HepG2 (cell line): ENCODE measurements around the gene MFAP4.

ENCODE experiments used
- AFF4 ChIP-seq: sonication (generic); formaldehyde crosslinking; IDR thresholded peaks from 2 replicates; pipeline ENCODE4 v1.4.0; 2020; ENCODE audit warnings: missing genetic modification reagents
- BHLHE40 ChIP-seq: IDR thresholded peaks from 2 replicates; pipeline ENCODE4 v1.6.1; 2011; ENCODE audit warnings: low read length, improper control_type of control experiment
- HMG20B ChIP-seq: conservative IDR thresholded peaks from 2 replicates; pipeline ENCODE4 v1.6.1; 2016; ENCODE audit warnings: missing genetic modification reagents, missing compliant biosample characterization
- MAFK ChIP-seq, 2 experiments: IDR thresholded peaks in 1 of 2; conservative IDR thresholded peaks in 1 of 2; 2 replicates each; pipeline ENCODE4 v1.6.1; 2011; ENCODE audit warnings: improper control_type of control experiment in 2 of 2, low read length in 2 of 2
- MAZ ChIP-seq, 2 experiments: sonication (generic) in 1 of 2; formaldehyde crosslinking in 1 of 2; IDR thresholded peaks; 2 replicates each; pipeline versions ENCODE4 v1.5.0 to v1.6.1; 2012 to 2020; ENCODE audit warnings: low read depth in 2 of 2, mild to moderate bottlenecking in 2 of 2, borderline replicate concordance in 1 of 2, improper control_type of control experiment in 1 of 2, low read length in 1 of 2, missing genetic modification reagents in 1 of 2, moderate library complexity in 1 of 2
- POLR2AphosphoS5 ChIP-seq: IDR thresholded peaks from 2 replicates; pipeline ENCODE4 v1.6.1; 2012; ENCODE audit warnings: low read depth, low read length
- ZNF101 ChIP-seq: sonication (generic); formaldehyde crosslinking; IDR thresholded peaks from 2 replicates; pipeline ENCODE4 v1.4.0; 2020; ENCODE audit warnings: mild to moderate bottlenecking, low read depth, missing genetic modification reagents, borderline replicate concordance
- ZNF883 ChIP-seq: sonication (generic); formaldehyde crosslinking; IDR thresholded peaks from 2 replicates; pipeline ENCODE4 v1.5.1; 2020; ENCODE audit warnings: mild to moderate bottlenecking, missing genetic modification reagents; ENCODE audit errors: not compliant biosample characterization
- TF ChIP-seq, protein P1 (sequence below), 2 experiments: fragments of 450-650 bp in 1 of 2; sonication (generic) in 1 of 2; formaldehyde crosslinking in 1 of 2; IDR thresholded peaks; 2 replicates each; pipeline versions ENCODE4 v1.6.1 to v1.8.0; 2016 to 2022; ENCODE audit warnings: antibody characterized with exemption in 1 of 2, mild to moderate bottlenecking in 1 of 2, missing genetic modification reagents in 1 of 2

DNA sequence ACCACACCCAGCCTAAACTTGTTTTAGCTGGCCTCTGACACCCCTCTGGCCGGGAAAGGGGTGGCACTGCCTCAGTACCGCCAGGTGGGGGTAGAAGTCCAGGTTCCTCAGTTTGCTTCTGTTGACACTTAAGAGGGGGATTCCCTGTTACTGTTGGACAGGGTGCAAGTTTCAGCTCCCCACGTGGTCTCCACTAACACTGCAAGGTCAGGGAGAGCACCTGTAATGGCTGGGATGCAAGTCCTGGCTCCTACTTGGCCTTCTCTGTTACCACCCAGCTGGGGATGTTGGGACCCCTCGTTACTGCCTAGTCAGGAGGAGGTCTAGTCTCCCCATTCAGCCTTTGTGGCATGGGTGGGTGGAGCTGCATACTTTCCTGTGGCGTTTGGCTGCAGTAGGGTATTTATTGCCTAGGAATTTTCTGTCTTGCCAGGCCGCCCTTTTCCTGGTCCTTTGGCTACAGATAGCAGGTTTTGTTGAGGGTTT, 10.6 kb upstream of the MFAP4 start:
- TF ChIP-seq MAFK (conservative IDR thresholded peaks at IDR 0.05 in 1 of 2, IDR thresholded peaks at IDR 0.05 in 1 of 2; ENCODE audit: low read length in 2 of 2) (no peak), MAZ (IDR thresholded peaks at IDR 0.05; ENCODE audit: borderline replicate concordance, low read depth, low read length) (no peak), MAZ (CRISPR knock-in tag; IDR thresholded peaks at IDR 0.05; ENCODE audit: low read depth) (no peak), BHLHE40 (no peak), HMG20B (CRISPR knock-in tag) (no peak), ZNF883 (no peak), POLR2AphosphoS5 (no peak), ZNF101 (CRISPR knock-in tag) (no peak), AFF4 (CRISPR knock-in tag) (no peak)
- TF ChIP-seq, protein P1, sequence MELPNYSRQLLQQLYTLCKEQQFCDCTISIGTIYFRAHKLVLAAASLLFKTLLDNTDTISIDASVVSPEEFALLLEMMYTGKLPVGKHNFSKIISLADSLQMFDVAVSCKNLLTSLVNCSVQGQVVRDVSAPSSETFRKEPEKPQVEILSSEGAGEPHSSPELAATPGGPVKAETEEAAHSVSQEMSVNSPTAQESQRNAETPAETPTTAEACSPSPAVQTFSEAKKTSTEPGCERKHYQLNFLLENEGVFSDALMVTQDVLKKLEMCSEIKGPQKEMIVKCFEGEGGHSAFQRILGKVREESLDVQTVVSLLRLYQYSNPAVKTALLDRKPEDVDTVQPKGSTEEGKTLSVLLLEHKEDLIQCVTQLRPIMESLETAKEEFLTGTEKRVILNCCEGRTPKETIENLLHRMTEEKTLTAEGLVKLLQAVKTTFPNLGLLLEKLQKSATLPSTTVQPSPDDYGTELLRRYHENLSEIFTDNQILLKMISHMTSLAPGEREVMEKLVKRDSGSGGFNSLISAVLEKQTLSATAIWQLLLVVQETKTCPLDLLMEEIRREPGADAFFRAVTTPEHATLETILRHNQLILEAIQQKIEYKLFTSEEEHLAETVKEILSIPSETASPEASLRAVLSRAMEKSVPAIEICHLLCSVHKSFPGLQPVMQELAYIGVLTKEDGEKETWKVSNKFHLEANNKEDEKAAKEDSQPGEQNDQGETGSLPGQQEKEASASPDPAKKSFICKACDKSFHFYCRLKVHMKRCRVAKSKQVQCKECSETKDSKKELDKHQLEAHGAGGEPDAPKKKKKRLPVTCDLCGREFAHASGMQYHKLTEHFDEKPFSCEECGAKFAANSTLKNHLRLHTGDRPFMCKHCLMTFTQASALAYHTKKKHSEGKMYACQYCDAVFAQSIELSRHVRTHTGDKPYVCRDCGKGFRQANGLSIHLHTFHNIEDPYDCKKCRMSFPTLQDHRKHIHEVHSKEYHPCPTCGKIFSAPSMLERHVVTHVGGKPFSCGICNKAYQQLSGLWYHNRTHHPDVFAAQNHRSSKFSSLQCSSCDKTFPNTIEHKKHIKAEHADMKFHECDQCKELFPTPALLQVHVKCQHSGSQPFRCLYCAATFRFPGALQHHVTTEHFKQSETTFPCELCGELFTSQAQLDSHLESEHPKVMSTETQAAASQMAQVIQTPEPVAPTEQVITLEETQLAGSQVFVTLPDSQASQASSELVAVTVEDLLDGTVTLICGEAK (IDR thresholded peaks at IDR 0.05): no peak
- TF ChIP-seq, protein P1 (CRISPR knock-in tag; IDR thresholded peaks at IDR 0.05): no peak
